GM15510 (cell line): ENCODE measurements around the gene APC2.

Experiments
- POLR2A ChIP-seq: IDR thresholded peaks from 3 replicates; pipeline ENCODE4 v1.6.1; 2011; ENCODE audit warnings: borderline replicate concordance; ENCODE audit not compliant: insufficient read length; ENCODE audit errors: extremely low read depth

APC2 gene

GRCh38 chr19:1421958-1422305, 28.0 kb upstream of the APC2 start:
- no peak for TF ChIP-seq POLR2A

- TF ChIP-seq POLR2A, result no peak
Measured at GRCh38 chr19:1422360-1422759, 27.6 kb upstream of the APC2 start.

DNA sequence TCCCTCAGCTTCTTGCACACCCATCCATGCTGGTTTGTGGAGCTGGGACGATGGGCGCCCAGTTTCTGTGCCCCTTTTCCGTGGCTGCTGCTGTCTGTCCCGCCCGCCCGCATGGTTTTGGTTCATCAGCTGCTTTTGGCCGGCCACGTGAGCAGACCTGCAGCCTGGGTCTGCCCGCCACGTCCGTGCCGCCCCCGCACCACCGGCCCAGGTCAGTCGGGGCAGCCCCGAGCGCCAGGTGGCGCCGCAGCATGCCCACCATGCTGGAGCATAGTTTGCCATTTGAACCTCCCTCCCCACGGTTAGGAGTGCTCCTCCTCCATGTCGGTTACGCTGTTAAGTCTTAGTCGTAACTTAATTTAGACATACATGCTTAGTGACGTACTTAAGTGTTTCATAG, 27.0 kb upstream of the APC2 start:
- no peak for TF ChIP-seq POLR2A

DNA sequence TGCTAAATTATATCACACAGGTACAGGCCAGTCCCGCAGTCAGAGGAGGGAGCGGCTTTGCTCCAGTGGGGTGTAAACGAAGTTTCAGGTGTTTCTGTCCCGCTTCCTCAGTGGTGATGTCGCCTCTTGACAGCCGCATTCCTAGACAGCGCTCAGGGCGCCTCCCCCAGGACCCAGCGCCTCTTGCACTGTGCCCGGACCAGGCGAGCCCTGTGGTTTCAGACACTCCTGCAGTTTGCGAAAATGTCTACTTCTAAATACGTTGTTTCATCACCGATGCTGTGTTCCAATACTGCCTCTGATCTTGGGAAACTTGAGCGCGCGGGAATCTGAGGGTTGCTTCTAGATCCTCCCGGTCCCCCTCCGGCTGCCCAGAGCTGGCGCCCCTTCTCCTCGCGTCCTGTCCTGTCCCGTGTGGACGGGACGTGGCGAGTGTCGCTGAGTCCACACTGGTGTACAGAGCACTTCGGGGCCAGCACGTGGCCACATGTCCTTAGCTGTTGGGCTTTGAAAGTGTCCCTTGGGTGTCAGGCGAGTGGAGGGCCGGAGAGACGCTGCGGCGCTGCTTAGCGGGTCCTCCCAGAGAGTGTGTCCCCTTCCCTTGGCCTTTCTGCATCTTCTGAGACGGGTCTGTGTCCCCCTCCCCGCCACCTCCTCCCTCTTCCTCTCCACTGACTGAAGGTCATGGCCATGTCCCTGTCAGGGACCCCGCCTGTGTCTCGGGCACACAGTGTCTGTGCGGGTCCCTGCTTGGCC, 26.3 kb upstream of the APC2 start:
- no peak for TF ChIP-seq POLR2A

DNA sequence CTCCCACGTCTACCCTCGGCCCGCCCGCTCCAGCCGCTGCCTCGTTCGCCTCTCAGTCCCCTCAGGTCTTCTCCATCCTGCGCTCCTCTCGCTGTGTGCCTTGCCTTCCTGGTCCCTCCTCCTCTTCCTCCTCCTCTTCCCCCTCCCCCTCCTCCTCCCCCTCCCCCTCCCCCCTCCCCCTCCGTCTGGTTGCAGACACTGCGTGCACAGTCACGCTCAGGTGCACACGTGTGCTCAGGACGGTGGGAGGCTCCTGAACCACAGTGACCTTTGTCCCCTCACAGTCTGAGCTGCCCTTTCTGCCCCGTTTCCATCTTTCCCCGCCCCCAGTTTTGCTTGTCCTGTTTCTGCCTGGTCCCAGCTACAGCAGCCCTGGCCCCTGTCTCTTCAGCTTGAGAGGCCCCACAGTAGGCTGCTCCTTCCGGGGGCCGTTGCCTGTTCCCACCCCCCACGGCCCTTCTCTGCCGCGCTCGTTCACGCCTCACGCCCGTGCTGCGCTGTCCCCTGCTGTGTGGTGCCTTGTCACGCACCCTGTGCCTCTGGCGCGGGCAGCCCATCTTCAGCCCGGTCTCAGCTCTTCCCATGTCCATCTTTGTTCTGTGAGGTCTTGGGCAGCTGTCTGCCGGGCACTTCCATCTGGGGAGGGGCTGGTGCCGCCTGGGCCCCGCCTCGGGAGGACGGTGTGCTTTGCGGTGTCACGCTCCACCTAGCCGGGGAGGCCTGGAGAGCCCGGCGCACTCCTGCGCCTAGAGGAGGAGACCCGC, 25.5 kb upstream of the APC2 start:
- no peak for TF ChIP-seq POLR2A

GRCh38 chr19:1425102-1425837, 24.7 kb upstream of the APC2 start:
- TF ChIP-seq POLR2A, result no peak

- no peak for TF ChIP-seq POLR2A
Measured at GRCh38 chr19:1425902-1426301, 24.0 kb upstream of the APC2 start.

- no peak for TF ChIP-seq POLR2A
Measured at GRCh38 chr19:1426736-1427135, 23.2 kb upstream of the APC2 start.

DNA sequence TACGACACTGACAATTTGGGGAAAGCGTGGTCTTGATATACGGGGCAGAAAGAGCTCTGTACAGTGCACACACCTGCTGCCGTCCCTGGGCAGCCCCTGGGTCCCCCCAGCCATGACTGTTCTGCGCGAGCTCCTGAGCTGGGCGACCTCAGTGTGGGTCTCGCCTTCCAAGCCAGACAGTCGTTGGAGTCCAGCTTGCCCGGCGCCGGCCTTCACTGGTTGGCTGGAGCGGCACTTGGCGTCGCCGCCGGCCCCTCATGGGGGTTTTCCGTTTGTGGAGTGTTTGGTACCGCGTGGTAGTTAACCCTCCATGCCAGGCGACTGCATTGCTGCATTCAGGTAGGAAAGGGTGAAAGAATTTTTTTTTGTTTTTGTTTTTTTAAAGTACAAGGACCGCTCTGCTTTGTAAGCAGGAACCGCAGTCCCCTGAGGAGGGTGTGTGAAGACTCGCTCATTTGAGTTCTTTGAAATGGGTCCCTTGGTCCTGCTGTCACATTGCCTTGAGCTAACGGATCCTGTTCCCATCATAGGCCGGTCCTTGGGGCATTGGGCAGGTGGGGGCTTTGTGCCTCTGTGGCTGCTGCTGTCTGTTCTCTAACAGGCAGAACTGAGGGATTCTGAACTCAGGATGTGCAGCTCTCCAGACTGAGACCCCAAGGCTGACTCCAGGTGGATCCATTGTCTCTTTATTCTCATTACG, 22.6 kb upstream of the APC2 start:
- TF ChIP-seq POLR2A, result no peak

DNA sequence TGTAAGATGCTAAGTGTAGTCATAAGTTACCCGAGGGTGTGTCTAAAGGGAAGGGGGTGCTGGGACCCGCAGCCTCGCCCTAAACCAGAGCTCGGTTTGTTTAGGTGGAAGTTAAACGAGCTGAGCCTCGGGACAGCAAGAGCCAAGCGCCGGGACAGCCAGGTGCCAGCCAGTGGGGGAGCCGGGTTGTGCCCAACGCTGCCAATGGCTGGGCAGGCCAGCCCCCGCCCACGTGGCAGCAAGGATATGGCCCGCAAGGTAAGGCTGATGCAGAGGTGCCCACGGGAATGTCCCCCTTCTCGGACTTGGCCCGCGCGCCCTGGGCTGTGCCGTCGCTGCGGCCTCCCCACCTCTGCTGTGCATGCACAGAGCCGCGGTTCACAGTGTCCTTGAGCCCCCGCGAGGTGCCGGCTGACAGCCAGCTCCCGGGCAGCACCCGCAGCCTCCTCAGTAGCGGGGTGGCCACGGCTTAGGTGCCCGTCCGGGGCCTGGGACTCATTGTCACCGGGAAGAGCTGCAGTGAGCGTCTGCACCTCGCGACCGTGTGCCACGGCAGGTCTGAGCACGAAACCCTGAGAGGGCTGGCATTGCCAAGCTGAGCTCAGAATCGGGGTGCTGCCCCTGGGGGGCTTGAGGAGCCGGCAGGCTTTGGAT, 21.1 kb upstream of the APC2 start:
- TF ChIP-seq POLR2A, result no peak

GRCh38 chr19:1429750-1430149, 20.2 kb upstream of the APC2 start:
- no peak for TF ChIP-seq POLR2A

- TF ChIP-seq POLR2A, result no peak
Measured at GRCh38 chr19:1430246-1430645, 19.7 kb upstream of the APC2 start.

DNA sequence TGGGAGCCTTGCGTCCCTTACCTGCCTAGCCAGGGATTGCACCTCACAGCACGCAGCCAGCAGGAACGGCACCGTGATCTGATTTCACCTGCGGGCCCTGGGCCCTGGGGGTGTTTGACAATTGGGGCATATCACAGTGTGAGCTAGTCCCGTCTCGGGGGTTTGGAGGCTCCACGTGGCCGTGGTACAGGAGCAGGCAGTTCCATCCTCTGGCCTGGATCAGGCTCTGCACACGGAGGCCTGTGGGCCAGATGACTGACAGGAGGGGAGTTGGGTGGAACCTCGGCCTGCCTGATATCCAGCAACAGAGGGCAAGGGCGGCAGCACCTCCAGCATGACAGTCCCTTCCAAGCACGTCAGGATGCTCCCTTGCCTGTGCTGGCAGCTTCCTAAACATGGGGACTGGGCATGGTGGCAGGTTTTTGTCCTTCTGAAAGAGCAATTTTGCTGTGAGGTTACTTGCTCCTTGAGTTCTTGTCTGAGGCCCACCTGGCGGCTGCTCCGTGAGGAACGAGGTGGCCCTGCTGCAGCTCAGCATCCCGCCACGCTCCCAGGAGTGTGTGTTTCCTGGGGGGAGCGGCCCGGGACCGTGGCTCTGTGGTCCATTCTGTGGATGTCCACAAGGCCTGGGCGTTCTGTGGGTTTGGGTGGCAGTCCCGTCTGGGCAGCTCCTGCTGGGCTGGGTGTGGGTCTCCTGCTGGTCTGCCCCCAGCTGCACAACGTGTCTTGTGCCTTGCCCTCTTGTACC, 18.0 kb upstream of the APC2 start:
- TF ChIP-seq POLR2A, result no peak

GRCh38 chr19:1432507-1432887, 17.4 kb upstream of the APC2 start:
- no peak for TF ChIP-seq POLR2A

DNA sequence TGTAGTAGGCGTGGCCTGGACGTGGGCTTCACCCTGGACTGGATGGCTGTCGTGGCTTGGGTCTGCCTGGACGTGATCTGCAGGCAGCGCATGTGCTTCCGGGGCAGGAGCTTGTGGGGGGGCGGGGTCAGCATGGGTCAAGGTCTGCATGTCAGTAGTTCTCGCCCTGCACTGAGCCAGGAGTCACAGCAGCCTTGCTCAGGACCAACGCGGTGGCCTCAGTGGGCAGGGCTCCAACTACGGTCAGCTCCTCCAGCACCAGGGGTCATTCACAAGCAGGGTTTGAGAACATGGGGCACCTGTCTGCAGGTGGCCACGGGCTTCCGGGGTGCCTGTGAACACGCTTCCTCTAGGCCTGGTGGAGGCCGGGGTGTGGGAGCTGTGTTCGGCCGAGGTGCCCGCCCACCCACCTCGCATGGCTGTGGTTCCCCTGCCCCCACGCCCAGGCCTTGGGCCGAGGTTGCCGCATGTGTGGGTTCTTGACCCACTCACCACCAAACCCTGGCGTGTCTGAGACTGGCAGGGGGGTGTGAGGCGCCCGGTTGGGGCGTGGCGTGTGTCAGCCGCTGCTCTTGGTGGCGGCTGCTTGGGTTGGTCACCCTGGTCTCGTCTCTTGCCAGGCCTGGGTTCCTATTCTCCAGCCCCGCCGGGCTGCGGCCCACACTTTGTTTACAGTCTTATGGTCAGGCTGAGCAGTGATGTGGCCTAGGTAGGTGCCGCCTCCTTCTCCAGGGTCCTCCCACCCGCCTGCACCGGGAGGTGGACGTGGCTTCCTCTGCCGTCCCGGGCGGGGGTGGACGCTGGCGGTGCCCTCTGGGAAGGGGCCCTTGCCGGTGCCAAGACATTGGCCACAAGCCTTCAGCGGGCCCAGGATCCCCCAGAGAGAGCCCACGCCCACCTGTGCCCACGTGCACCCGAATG, 16.5 kb upstream of the APC2 start:
- no peak for TF ChIP-seq POLR2A
